ENCODE data around the gene FOXO4.
A peak's percentile ranks its signal among the peaks of the same experiment; 100 is the strongest.

- TF ChIP-seq POLR2AphosphoS5 (IDR thresholded peaks at IDR 0.05; ENCODE audit: low read depth, low read length) (peak; percentile 74), TAF1 (IDR thresholded peaks at IDR 0.05; ENCODE audit: borderline replicate concordance, low read depth, low read length) (peak; percentile 27; the same call in 1 of the 2 replicates)
These were observed 22.7 kb downstream of the FOXO4 start, which contains the start of gene MED12 for GRCh38 chrX:71118032-71118984.
